Mesothelial cell of epicardium (in vitro differentiated cells): ENCODE data around the gene SPAG8. TPM values are rescaled to one million over a fixed set of nuclear protein-coding genes. Genes with fewer than 3 reads are reported as not detected.

ENCODE experiments used
- DNase-seq, 2 experiments: peaks; one replicate each; pipeline ENCODE4 v3.0.0; 2021; ENCODE audit warnings: low spot score in 2 of 2; ENCODE audit not compliant: unreplicated experiment in 2 of 2
- H3K27ac Mint-ChIP-seq: 2 replicates; pipeline ENCODE4 v1.8.0; 2021; ENCODE audit warnings: mixed read lengths
- H3K27me3 Mint-ChIP-seq: 2 replicates; pipeline ENCODE4 v1.8.0; 2021; ENCODE audit warnings: low read depth, mixed read lengths
- H3K36me3 Mint-ChIP-seq: 2 replicates; pipeline ENCODE4 v1.8.0; 2021; ENCODE audit warnings: mixed read lengths
- H3K4me1 Mint-ChIP-seq: 2 replicates; pipeline ENCODE4 v1.8.0; 2021; ENCODE audit warnings: mixed read lengths
- H3K4me3 Mint-ChIP-seq: 2 replicates; pipeline ENCODE4 v1.8.0; 2021; ENCODE audit warnings: mild to moderate bottlenecking, moderate library complexity, mixed read lengths
- H3K9me3 Mint-ChIP-seq: 2 replicates; pipeline ENCODE4 v1.8.0; 2021; ENCODE audit warnings: mixed read lengths
- CTCF ChIP-seq: fragments of 200-600 bp; sonication (generic); IDR thresholded peaks from one replicate; pipeline ENCODE4 v1.5.0; 2021; ENCODE audit warnings: antibody characterized with exemption; ENCODE audit not compliant: unreplicated experiment
- total RNA-seq: library from RNA; stranded (reverse); gene quantifications from 3 replicates; pipeline ENCODE4 v1.2.1, GENCODE V29; 2021

SPAG8 gene
- total RNA-seq, 1 donor from 2014 or later, result 0.89 TPM

- H3K4me3 Mint-ChIP-seq, result no peak overlapping the region
- no peak for TF ChIP-seq CTCF
- no peak for DNase-seq
- H3K4me1 Mint-ChIP-seq, result peaks cover 8% of the 10 kb centered on the region
- no peaks in the 10 kb centered on the region for H3K9me3 Mint-ChIP-seq
- peaks cover under 1% of the 10 kb centered on the region for H3K36me3 Mint-ChIP-seq
- peaks cover under 1% of the 10 kb centered on the region for H3K27me3 Mint-ChIP-seq
- no peak overlapping the region for H3K27ac Mint-ChIP-seq
Measured at GRCh38 chr9:35774907-35775635, 37.0 kb downstream of the SPAG8 start.

- H3K4me3 Mint-ChIP-seq, result no peak overlapping the region
- no peak for TF ChIP-seq CTCF
- H3K36me3 Mint-ChIP-seq, result no peaks in the 10 kb centered on the region
- H3K27ac Mint-ChIP-seq, result no peak overlapping the region
- H3K27me3 Mint-ChIP-seq, result no peaks in the 10 kb centered on the region
- H3K9me3 Mint-ChIP-seq, result no peaks in the 10 kb centered on the region
- DNase-seq, result no peak
- H3K4me1 Mint-ChIP-seq, result peaks cover 8% of the 10 kb centered on the region
Measured at GRCh38 chr9:35771943-35772342, 40.1 kb downstream of the SPAG8 start.

GRCh38 chr9:35771534-35771933, 40.5 kb downstream of the SPAG8 start:
- H3K4me1 Mint-ChIP-seq, result peaks cover 8% of the 10 kb centered on the region
- no peaks in the 10 kb centered on the region for H3K27me3 Mint-ChIP-seq
- TF ChIP-seq CTCF, result no peak
- H3K9me3 Mint-ChIP-seq, result no peaks in the 10 kb centered on the region
- no peak for DNase-seq
- no peaks in the 10 kb centered on the region for H3K36me3 Mint-ChIP-seq
- no peak overlapping the region for H3K4me3 Mint-ChIP-seq
- H3K27ac Mint-ChIP-seq, result no peak overlapping the region

- Mint-ChIP-seq H3K9me3 (no peaks in the 10 kb centered on the region), H3K36me3 (no peaks in the 10 kb centered on the region), H3K4me1 (peaks cover 6% of the 10 kb centered on the region), H3K27ac (no peak overlapping the region), H3K4me3 (no peak overlapping the region), H3K27me3 (no peaks in the 10 kb centered on the region)
- no peak for TF ChIP-seq CTCF
- no peak for DNase-seq
Measured at GRCh38 chr9:35771075-35771433, 41.0 kb downstream of the SPAG8 start.

- Mint-ChIP-seq H3K27me3 (no peaks in the 10 kb centered on the region), H3K4me1 (no peaks in the 10 kb centered on the region), H3K36me3 (no peaks in the 10 kb centered on the region), H3K27ac (no peak overlapping the region), H3K9me3 (no peaks in the 10 kb centered on the region), H3K4me3 (no peak overlapping the region)
- DNase-seq, result no peak
- no peak for TF ChIP-seq CTCF
Measured at GRCh38 chr9:35769763-35770162, 42.3 kb downstream of the SPAG8 start.
